A204.1 (cell line): ENCODE data around the gene ZKSCAN5.
"Not testable (repeated sequence)": the region's sequence is repeated elsewhere in the genome, so short reads cannot be mapped to it uniquely, and the experiment has no call there.

Source experiments
- FAIRE-seq: peaks from 2 replicates; lab custom pipeline; 2012; peaks lifted over from hg19 to GRCh38; lab: Jason Lieb, UNC

The ZKSCAN5 gene

GRCh38 chr7:99554939-99555338 is 50.5 kb downstream of the ZKSCAN5 start:
- no peak for FAIRE-seq

GRCh38 chr7:99557196-99557607 is 52.7 kb downstream of the ZKSCAN5 start:
- FAIRE-seq, result no peak

DNA sequence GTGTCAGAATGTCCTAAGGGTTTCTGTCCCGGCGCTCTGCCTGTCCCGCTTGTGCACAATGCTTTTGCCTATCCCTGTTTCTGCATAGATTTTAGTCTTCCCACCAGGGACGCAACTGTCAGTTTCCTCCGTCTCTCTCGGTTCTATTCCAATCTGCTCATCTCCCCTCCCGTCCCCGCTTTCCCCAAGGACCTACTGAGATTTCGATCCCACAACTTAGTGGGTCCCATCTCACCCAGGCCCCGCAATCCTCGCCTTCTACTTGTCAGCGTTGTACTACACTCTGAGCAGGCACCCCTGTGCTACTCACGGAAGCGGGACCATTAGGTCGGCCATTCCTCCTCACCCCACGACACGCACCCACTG is 53.5 kb downstream of the ZKSCAN5 start:
- no peak for FAIRE-seq

- peak; percentile 55 for FAIRE-seq
These were observed 54.1 kb downstream of the ZKSCAN5 start, which contains the start of gene ZNF655 for GRCh38 chr7:99558306-99559174. ZNF655 (plus strand) TSS chr7:99558642; CDS start chr7:99560560, 1,918 bp downstream.

DNA sequence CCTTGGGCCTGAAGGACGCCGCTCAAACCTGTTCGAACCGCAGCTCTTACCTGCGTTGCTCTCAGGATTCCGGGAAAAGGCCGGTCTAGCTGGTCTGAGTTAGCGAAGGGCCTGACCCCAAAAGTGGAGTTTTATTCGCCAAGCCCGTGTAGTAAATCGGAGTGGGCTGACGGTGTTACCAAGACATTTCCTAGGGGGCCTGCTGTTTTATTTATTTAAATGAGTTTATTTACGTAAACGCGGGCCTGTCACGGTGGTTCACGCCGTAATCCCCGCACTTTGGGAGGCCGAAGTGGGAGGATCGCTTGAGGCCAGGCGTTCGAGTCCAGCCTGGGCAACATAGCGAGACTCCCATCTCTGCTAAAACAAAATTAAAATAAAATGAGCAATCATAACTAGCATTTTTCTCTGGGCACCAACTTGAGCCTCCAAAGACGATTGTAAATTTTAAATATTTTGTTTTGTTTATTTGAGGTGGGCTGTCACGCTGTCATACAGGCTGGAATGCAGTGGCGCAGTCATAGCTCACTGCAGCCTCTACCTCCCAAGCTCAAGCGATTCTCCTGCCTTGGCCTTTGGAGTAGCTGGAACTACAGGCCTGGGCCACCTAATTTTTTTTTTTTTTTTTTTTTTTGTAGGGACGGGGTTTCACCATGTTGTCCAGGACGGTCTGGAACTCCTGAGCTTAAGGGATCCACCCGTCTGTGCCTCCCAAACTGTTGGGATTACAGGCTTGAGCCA is 54.9 kb downstream of the ZKSCAN5 start:
- no peak for FAIRE-seq

DNA sequence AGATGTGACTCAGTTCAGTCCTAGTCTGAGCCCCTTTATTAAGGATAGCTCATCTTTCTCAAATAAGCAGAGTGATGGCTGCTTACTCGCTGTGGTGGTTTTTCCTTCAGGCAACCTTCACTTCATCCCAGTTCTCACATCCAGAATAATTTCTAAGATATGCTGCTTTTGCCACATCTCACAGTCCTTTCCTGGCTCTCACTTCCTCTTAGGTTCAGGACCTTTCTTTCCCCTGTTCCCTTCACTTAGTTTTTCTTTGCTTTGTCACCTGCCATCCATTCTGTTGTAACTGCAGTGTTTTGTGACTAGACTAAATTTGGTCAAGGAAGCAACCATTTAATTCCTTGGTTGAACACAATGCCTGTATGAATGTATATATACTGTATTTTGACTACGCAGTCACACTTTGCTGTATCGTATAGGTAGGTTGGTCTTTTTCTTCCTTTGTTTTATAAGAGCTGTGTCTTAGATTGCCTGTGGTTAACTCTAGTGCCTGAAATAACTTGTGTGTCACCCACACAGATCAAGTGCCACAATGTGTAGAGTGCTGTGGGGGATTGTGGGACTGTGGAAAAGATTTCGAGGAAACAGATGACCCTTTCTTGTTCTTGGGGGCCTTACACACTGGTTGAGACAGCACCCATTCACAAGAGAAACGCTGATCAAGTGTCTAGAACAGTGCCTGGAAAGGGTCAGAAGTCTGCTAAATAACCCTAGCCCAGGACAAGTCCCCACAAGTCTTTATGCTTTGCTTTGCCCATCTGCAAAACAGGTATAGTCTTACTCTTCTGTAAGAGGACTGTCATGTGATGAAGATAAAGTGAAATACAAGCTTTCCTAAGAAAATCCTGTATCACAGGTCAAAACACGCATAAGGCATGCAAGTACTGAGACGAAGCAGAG is 56.6 kb downstream of the ZKSCAN5 start:
- no peak for FAIRE-seq

DNA sequence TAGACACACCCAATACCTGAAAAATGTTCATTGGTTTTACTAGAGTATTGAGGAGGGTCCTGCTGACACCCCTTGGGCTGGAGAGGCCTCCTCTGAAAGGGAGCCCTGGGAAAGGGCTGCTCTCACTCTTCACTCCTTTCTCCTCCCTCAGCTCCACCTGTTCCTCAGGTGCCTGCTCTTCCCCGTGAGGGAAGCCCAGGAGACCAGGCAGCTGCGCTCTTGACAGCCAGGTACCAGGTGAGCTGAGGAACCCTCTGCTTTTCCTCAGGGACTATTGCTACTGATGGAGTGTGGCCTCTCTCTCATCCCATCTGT is 57.2 kb downstream of the ZKSCAN5 start:
- no peak for FAIRE-seq

DNA sequence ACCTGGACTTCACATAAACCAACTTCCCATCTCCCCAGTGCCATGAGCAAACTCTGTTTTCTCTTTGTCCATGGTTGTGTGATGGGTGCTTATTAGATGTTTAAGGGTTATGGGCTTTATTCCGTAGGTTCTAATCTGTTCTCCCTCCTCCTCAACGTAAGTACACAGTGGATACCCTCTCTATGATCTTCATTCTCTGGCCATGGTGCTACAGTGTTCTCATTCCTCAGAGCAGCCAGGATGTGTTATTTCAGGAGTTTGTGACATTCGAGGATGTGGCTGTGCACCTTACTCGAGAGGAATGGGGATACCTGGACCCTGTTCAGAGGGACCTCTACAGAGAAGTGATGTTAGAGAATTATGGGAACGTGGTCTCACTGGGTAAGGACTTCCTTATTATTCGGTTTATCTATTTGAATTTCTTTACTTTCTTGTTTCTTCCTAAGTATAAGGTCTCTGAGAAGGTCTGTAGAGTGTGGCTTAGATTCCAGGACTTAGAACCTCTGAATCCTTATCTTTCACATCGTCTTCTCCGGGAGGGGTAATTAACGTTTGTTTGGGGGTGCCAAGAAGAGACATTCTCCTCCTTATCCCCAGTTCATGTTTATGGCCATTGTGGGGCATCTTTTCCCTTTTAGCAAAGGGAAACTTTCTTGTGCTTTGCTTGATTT is 57.8 kb downstream of the ZKSCAN5 start:
- no peak for FAIRE-seq

DNA sequence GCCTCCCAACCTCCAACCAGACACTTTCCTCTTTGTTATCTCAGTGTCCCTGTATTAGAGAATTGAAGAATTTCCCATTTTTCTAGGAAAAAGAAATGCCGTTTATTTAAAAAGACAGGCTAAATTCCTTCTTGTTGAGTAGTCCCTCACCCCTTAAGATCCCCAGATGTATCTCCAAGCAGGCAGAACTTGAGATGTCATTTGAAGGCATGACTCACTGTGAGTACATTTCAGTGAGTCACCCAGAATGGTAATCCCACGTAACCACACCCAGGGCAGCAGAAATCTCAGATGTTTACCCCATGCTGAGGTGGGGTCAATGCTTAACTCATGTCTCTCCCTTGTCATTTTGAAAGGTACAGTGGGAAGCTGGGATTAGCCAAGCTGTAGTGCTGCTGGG is 58.4 kb downstream of the ZKSCAN5 start:
- FAIRE-seq, result peak; percentile 98

- peak; percentile 90 for FAIRE-seq
These were observed 59.2 kb downstream of the ZKSCAN5 start for GRCh38 chr7:99563650-99564049.

DNA sequence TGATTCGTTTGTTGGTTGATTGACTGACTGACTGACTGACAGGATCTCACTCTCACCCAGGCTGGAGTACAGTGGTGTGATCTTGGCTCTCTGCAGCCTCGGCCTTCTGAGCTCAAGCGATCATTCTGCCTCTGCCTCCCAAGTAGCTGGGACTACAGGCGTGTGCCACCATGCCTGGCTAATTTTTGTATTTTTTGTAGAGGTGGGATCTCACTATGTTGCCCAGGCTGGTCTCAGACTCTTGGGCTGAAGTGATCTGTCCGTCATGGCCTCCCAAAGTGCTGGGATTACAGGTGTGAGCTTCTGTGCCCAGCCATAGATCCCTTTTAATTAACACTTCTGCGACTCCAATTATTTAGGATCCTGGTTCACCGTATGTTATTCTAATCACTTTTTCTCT is 64.3 kb downstream of the ZKSCAN5 start:
- FAIRE-seq, result not testable (repeated sequence)

- FAIRE-seq, result no peak
These were observed 67.3 kb downstream of the ZKSCAN5 start for GRCh38 chr7:99571768-99572167.

- FAIRE-seq, result no peak
These were observed 68.8 kb downstream of the ZKSCAN5 start for GRCh38 chr7:99573257-99573656.

GRCh38 chr7:99576251-99576650 is 71.8 kb downstream of the ZKSCAN5 start:
- FAIRE-seq, result no peak

GRCh38 chr7:99579281-99579955 is 75.0 kb downstream of the ZKSCAN5 start:
- FAIRE-seq, result no peak

DNA sequence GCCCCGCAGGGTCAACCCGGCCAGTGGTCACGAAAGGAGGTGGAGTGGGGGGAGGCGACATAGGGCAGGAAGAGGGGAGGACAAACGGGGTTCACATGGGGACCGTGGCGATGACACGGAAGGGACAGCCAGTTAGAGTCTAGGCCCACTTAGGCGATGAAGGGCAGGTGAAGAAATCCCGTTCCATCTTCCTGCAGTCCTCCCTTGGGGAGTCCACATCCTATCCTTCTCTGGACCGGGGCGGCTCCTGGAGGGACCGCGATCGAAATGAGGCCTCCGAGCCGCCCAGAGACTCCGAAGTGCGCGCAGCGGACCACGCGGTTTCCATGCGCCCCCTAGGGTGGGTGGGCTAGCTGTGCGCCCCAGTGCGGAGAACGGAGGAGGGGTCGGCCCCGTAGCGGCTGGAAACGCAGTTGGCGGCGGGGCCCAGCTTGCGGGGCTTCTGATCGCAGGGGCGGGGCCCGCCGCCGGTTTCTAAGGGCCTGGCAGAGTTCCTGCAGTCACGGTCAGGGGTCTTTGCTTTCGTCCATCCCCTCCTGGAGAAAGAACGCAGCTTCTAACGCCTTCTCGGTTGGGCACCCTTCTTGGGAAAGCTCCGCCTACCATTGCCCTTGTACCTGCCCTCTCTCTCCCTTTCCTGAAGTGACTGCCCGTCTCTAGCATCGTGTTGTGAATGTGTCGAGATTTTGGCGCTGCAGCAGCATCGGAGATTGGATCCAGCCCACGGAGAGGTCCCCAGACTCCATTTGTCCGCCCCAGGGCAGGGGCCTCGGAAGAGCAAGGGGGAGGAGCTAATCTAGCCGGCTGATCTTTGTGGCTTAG is 75.7 kb downstream of the ZKSCAN5 start:
- peak; percentile 32 for FAIRE-seq

DNA sequence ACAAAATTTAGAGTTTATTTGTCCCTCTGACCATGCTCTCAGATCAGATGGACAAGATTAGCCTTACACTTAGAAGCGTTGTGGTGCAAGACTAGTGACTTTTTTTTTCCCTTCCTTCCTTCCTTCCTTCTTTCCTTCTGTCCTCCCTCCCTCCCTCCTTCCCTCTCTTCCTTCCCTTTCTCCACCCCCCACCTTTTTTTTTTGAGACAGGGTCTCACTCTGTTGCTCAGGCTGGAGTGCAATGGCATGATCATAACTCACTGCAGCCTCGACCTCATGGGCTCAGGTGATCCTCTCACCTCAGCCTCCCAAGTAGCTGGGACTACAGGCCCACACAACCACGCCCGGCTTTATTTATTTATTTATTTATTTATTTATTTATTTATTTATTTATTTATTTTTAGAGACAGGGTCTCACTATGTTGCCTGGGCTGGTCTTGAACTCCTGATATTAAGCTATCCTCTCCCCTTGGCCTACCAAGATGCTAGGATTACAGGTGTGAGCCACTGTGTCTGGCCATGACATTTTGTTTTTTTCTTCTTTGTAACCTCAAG is 76.4 kb downstream of the ZKSCAN5 start:
- FAIRE-seq, result not testable (repeated sequence)
